ENCODE results near the gene OR2D2. TPM values are rescaled to one million over a fixed set of nuclear protein-coding genes. Genes with fewer than 3 reads are reported as not detected.

Gene OR2D2
- total and polyA plus RNA-seq, 2 experiments from 2014 or later: 0.30 TPM; not detected in 1

DNA sequence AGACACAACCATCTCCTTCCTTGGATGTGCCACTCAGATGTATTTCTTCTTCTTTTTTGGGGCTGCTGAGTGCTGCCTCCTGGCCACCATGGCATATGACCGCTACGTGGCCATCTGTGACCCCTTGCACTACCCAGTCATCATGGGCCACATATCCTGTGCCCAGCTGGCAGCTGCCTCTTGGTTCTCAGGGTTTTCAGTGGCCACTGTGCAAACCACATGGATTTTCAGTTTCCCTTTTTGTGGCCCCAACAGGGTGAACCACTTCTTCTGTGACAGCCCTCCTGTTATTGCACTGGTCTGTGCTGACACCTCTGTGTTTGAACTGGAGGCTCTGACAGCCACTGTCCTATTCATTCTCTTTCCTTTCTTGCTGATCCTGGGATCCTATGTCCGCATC, 15.4 kb downstream of the OR2D2 start:
- Histone ChIP-seq H3K27ac (no peak overlapping the region), H3K4me1 (ENCODE audit: insufficient read depth) (no peaks in the 10 kb centered on the region), H3K27me3 (no peaks in the 10 kb centered on the region), H3K79me2 (no peaks in the 10 kb centered on the region), H3K9me3 (ENCODE audit: low read depth) (no peaks in the 10 kb centered on the region), H3K4me2 (no peak overlapping the region), H3K36me3 (replicated peaks; ENCODE audit: insufficient read depth, low read depth) (no peaks in the 10 kb centered on the region), H3K9me2 (replicated peaks; ENCODE audit: insufficient read depth) (no peaks in the 10 kb centered on the region), H3K4me3 (no peak overlapping the region), H2AFZ (no peak overlapping the region), H4K20me1 (ENCODE audit: insufficient read depth, poor library complexity, severe bottlenecking) (no peaks in the 10 kb centered on the region)
- TF ChIP-seq EZH2phosphoT487 (IDR thresholded peaks at IDR 0.05; ENCODE audit: low read depth, severe bottlenecking, unreplicated experiment) (no peak), EZH2 (IDR thresholded peaks at IDR 0.05; ENCODE audit: borderline replicate concordance) (no peak)
- TF ChIP-seq, protein P1, sequence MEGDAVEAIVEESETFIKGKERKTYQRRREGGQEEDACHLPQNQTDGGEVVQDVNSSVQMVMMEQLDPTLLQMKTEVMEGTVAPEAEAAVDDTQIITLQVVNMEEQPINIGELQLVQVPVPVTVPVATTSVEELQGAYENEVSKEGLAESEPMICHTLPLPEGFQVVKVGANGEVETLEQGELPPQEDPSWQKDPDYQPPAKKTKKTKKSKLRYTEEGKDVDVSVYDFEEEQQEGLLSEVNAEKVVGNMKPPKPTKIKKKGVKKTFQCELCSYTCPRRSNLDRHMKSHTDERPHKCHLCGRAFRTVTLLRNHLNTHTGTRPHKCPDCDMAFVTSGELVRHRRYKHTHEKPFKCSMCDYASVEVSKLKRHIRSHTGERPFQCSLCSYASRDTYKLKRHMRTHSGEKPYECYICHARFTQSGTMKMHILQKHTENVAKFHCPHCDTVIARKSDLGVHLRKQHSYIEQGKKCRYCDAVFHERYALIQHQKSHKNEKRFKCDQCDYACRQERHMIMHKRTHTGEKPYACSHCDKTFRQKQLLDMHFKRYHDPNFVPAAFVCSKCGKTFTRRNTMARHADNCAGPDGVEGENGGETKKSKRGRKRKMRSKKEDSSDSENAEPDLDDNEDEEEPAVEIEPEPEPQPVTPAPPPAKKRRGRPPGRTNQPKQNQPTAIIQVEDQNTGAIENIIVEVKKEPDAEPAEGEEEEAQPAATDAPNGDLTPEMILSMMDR (IDR thresholded peaks at IDR 0.05; ENCODE audit: poor library complexity): no peak
- no peak for DNase-seq (ENCODE audit: low spot score)
- 91% methylated on average over 3 of the region's 3 CpGs for WGBS (ENCODE audit: low lambda C conversion rate, missing lambda C conversion rate)

DNA sequence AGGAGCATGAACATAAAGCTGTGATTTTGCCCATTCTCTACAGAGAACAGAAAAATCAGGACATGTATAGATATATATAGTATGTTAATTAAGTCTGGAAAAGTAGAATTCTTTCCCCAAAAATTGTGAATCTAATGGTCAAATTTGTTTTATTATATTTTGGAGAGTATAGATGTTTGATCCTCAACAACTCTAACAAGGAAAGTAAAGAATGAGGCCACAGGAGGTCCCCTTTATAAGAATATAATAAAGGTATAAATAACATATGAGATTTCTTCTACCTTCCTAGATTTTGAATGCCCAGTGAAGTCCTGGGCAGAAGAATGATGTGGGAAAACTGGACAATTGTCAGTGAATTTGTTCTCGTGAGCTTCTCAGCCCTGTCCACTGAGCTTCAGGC, 16.0 kb downstream of the OR2D2 start, which contains the start of gene OR10A4:
Gene OR10A4 (plus strand): TSS at position 301 of the 400 bp plus-strand sequence. CDS start 23 bp downstream, at position 324.
- no peak within 1 kb of the TSS for H3K4me3 ChIP-seq
- H3K9me3 ChIP-seq (ENCODE audit: low read depth): no peaks in the 10 kb centered on the region
- H3K36me3 ChIP-seq (replicated peaks; ENCODE audit: insufficient read depth, low read depth): no peaks in the 10 kb centered on the region
- no peak within 1 kb of the TSS for H2AFZ ChIP-seq
- DNase-seq (ENCODE audit: low spot score): no peak
- no peaks in the 10 kb centered on the region for H3K79me2 ChIP-seq
- no peaks in the 10 kb centered on the region for H3K4me1 ChIP-seq (ENCODE audit: insufficient read depth)
- no peak within 1 kb of the TSS for H3K4me2 ChIP-seq
- WGBS (ENCODE audit: low lambda C conversion rate, missing lambda C conversion rate): 95% methylated on average over 1 of the region's 1 CpG
- H4K20me1 ChIP-seq (ENCODE audit: insufficient read depth, poor library complexity, severe bottlenecking): no peaks in the 10 kb centered on the region
- no peaks in the 10 kb centered on the region for H3K27me3 ChIP-seq
- H3K27ac ChIP-seq: no peak within 1 kb of the TSS
- H3K9me2 ChIP-seq (replicated peaks; ENCODE audit: insufficient read depth): no peaks in the 10 kb centered on the region
- TF ChIP-seq, protein P1 (IDR thresholded peaks at IDR 0.05; ENCODE audit: poor library complexity): no peak
- TF ChIP-seq EZH2 (IDR thresholded peaks at IDR 0.05; ENCODE audit: borderline replicate concordance): no peak
- no peak for TF ChIP-seq EZH2phosphoT487 (IDR thresholded peaks at IDR 0.05; ENCODE audit: low read depth, severe bottlenecking, unreplicated experiment)

DNA sequence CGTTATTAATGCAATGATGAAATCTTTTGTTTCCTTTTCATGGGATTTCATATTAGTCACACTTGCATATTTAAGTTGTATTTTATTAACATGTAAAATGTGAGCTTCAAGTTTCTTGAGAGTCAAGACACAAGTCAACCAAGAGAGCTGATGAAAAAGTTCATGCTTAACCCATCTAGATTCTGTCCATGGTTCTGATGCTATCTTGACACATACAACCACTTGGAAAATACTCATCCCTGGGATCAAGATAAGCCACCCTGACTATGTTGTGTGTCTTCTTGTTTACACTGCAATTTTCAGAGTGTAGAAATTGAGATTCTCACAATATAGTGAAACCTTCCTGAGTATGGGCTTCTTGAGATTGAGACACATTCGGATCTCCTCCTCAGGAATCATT, 16.5 kb downstream of the OR2D2 start:
- TF ChIP-seq, protein P1 (IDR thresholded peaks at IDR 0.05; ENCODE audit: poor library complexity): no peak
- TF ChIP-seq EZH2 (IDR thresholded peaks at IDR 0.05; ENCODE audit: borderline replicate concordance) (no peak), EZH2phosphoT487 (IDR thresholded peaks at IDR 0.05; ENCODE audit: low read depth, severe bottlenecking, unreplicated experiment) (no peak)

DNA sequence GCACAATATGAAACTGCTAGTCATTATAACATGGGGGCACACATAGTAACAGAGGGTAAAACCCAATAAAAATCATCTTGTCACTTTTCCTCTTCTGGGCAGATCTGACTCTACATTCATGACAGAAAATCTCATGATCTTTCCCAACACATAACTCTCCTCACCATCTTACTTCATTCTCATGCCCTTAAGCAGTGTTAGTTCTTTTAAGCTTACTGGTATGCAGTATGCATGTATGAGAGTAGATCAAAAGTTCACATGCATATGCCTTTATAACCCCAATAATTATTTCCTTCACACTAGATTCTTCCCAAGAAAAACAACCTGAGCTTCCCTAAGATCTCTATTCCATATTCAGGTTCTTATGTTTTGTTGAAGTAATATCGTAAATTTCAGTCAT, 21.0 kb downstream of the OR2D2 start:
- Histone ChIP-seq H2AFZ (no peak overlapping the region), H3K9me2 (replicated peaks; ENCODE audit: insufficient read depth) (no peaks in the 10 kb centered on the region), H3K4me1 (ENCODE audit: insufficient read depth) (no peaks in the 10 kb centered on the region), H3K36me3 (replicated peaks; ENCODE audit: insufficient read depth, low read depth) (no peaks in the 10 kb centered on the region), H3K27me3 (no peaks in the 10 kb centered on the region), H3K79me2 (no peaks in the 10 kb centered on the region), H4K20me1 (ENCODE audit: insufficient read depth, poor library complexity, severe bottlenecking) (no peaks in the 10 kb centered on the region), H3K27ac (no peak overlapping the region), H3K4me2 (no peak overlapping the region), H3K9me3 (ENCODE audit: low read depth) (no peaks in the 10 kb centered on the region), H3K4me3 (no peak overlapping the region)
- 90% methylated on average over 1 of the region's 1 CpG for WGBS (ENCODE audit: low lambda C conversion rate, missing lambda C conversion rate)
- no peak for DNase-seq (ENCODE audit: low spot score)
- no peak for TF ChIP-seq EZH2phosphoT487 (IDR thresholded peaks at IDR 0.05; ENCODE audit: low read depth, severe bottlenecking, unreplicated experiment)
- TF ChIP-seq, protein P1 (IDR thresholded peaks at IDR 0.05; ENCODE audit: poor library complexity): no peak
- no peak for TF ChIP-seq EZH2 (IDR thresholded peaks at IDR 0.05; ENCODE audit: borderline replicate concordance)

More for the DNA sequence above, 16.5 kb downstream of the OR2D2 start:
- H4K20me1 ChIP-seq (ENCODE audit: insufficient read depth, poor library complexity, severe bottlenecking): no peaks in the 10 kb centered on the region
- no peak overlapping the region for H3K4me3 ChIP-seq
- no peaks in the 10 kb centered on the region for H3K4me1 ChIP-seq (ENCODE audit: insufficient read depth)
- no peaks in the 10 kb centered on the region for H3K79me2 ChIP-seq
- 89% methylated on average over 2 of the region's 2 CpGs for WGBS (ENCODE audit: low lambda C conversion rate, missing lambda C conversion rate)
- no peak for DNase-seq (ENCODE audit: low spot score)
- H3K27me3 ChIP-seq: no peaks in the 10 kb centered on the region
- no peaks in the 10 kb centered on the region for H3K9me2 ChIP-seq (replicated peaks; ENCODE audit: insufficient read depth)
- no peaks in the 10 kb centered on the region for H3K36me3 ChIP-seq (replicated peaks; ENCODE audit: insufficient read depth, low read depth)
- H3K4me2 ChIP-seq: no peak overlapping the region
- no peaks in the 10 kb centered on the region for H3K9me3 ChIP-seq (ENCODE audit: low read depth)
- H3K27ac ChIP-seq: no peak overlapping the region
- H2AFZ ChIP-seq: no peak overlapping the region

All from hepatocyte (in vitro differentiated cells).